GM19397 (cell line): ENCODE data around the gene ERMARD.

ENCODE experiments used
- ATAC-seq: cut with Tn5 transposase; IDR thresholded peaks from one replicate; pipeline ENCODE4 v1.9.1; 2021; ENCODE audit warnings: mild to moderate bottlenecking, moderate library complexity; ENCODE audit not compliant: unreplicated experiment

Gene ERMARD

GRCh38 chr6:169824848-169825557, 73.6 kb downstream of the ERMARD start:
- no peak for ATAC-seq

GRCh38 chr6:169825558-169826225, 74.3 kb downstream of the ERMARD start:
- no peak for ATAC-seq

GRCh38 chr6:169826697-169827096, 75.3 kb downstream of the ERMARD start:
- no peak for ATAC-seq

- ATAC-seq, result no peak
Measured at GRCh38 chr6:169827290-169827717, 75.9 kb downstream of the ERMARD start.

GRCh38 chr6:169828176-169828575, 76.8 kb downstream of the ERMARD start:
- no peak for ATAC-seq

- no peak for ATAC-seq
Measured at GRCh38 chr6:169829786-169830185, 78.4 kb downstream of the ERMARD start.

- ATAC-seq, result no peak
Measured at GRCh38 chr6:169830876-169831275, 79.5 kb downstream of the ERMARD start.
